Liver (tissue), 9 donors: Measurements from ENCODE around the gene TJAP1. TPM values are rescaled to one million over a fixed set of nuclear protein-coding genes. Genes with fewer than 3 reads are reported as not detected.

Experiments used
- DNase-seq: peaks from one replicate; pipeline ENCODE4 v3.0.0-alpha.2; 2017; ENCODE audit warnings: low spot score
- H3K27ac ChIP-seq, 2 donors: one replicate each; pipeline ENCODE4 v1.7.0; 2013; ENCODE audit warnings: inconsistent platforms in 2 of 2, low read length in 2 of 2, control low read depth in 1 of 2, low read depth in 1 of 2, mild to moderate bottlenecking in 1 of 2
- H3K27me3 ChIP-seq, 4 donors: one replicate each; pipeline versions ENCODE4 v1.6.1 to v1.7.0; 2013; ENCODE audit warnings: low read length in 3 of 4, inconsistent platforms in 1 of 4, mild to moderate bottlenecking in 1 of 4, moderate library complexity in 1 of 4; ENCODE audit not compliant: control insufficient read depth in 4 of 4, insufficient read depth in 4 of 4
- H3K36me3 ChIP-seq, 4 donors: one replicate each; pipeline versions ENCODE4 v1.6.1 to v1.7.0; 2013; ENCODE audit warnings: low read length in 3 of 4, mild to moderate bottlenecking in 3 of 4, low read depth in 1 of 4, moderate library complexity in 1 of 4; ENCODE audit not compliant: control insufficient read depth in 4 of 4, insufficient read depth in 3 of 4
- H3K4me1 ChIP-seq, 4 donors: one replicate each; pipeline versions ENCODE4 v1.6.1 to v1.7.0; 2013; ENCODE audit warnings: low read length in 3 of 4, mild to moderate bottlenecking in 3 of 4, moderate library complexity in 1 of 4; ENCODE audit not compliant: control insufficient read depth in 4 of 4, insufficient read depth in 4 of 4
- H3K4me3 ChIP-seq, 3 donors: one replicate each; pipeline versions ENCODE4 v1.6.1 to v1.7.0; 2013; ENCODE audit warnings: low read length in 3 of 3, control low read depth in 1 of 3, low read depth in 1 of 3, mild to moderate bottlenecking in 1 of 3
- H3K9ac ChIP-seq, 2 donors: one replicate each; pipeline ENCODE4 v1.7.0; 2013; ENCODE audit warnings: low read length in 2 of 2, mild to moderate bottlenecking in 2 of 2, moderate library complexity in 2 of 2, control low read depth in 1 of 2, low read depth in 1 of 2
- H3K9me3 ChIP-seq, 4 donors: one replicate each; pipeline versions ENCODE4 v1.6.1 to v1.7.0; 2013; ENCODE audit warnings: low read length in 3 of 4; ENCODE audit not compliant: control insufficient read depth in 4 of 4
- EGR1 ChIP-seq, 2 donors: IDR thresholded peaks; 2 replicates each; pipeline ENCODE4 v1.6.1; 2016 to 2018; ENCODE audit warnings: antibody characterized with exemption in 2 of 2, low read depth in 2 of 2
- FOXA1 ChIP-seq: IDR thresholded peaks from 2 replicates; pipeline ENCODE4 v1.6.1; 2016; ENCODE audit warnings: antibody characterized with exemption
- GABPA ChIP-seq, 2 donors: IDR thresholded peaks in 1 of 2; conservative IDR thresholded peaks in 1 of 2; 2 replicates each; pipeline ENCODE4 v1.6.1; 2016; ENCODE audit warnings: antibody characterized with exemption in 2 of 2, mild to moderate bottlenecking in 1 of 2, moderate library complexity in 1 of 2
- HNF4A ChIP-seq, 2 donors: conservative IDR thresholded peaks; 2 replicates each; pipeline ENCODE4 v1.6.1; 2016; ENCODE audit warnings: antibody characterized with exemption in 2 of 2, mild to moderate bottlenecking in 2 of 2
- HNF4G ChIP-seq: IDR thresholded peaks from 2 replicates; pipeline ENCODE4 v1.6.1; 2016; ENCODE audit warnings: antibody characterized with exemption
- JUND ChIP-seq, 2 donors: IDR thresholded peaks; 2 replicates each; pipeline ENCODE4 v1.6.1; 2016; ENCODE audit warnings: antibody characterized with exemption in 2 of 2
- NR2F2 ChIP-seq: IDR thresholded peaks from 2 replicates; pipeline ENCODE4 v1.6.1; 2016; ENCODE audit warnings: antibody characterized with exemption
- RAD21 ChIP-seq, 2 donors: IDR thresholded peaks; 2 replicates each; pipeline ENCODE4 v1.6.1; 2016; ENCODE audit warnings: antibody characterized with exemption in 2 of 2, mild to moderate bottlenecking in 2 of 2
- REST ChIP-seq: IDR thresholded peaks from 2 replicates; pipeline ENCODE4 v1.6.1; 2016; ENCODE audit warnings: antibody characterized with exemption, mild to moderate bottlenecking
- SP1 ChIP-seq: IDR thresholded peaks from 2 replicates; pipeline ENCODE4 v1.6.1; 2018; ENCODE audit warnings: antibody characterized with exemption, mild to moderate bottlenecking
- YY1 ChIP-seq: IDR thresholded peaks from 2 replicates; pipeline ENCODE4 v1.6.1; 2016; ENCODE audit warnings: antibody characterized with exemption, mild to moderate bottlenecking
- WGBS: extraction: QIAGEN DNeasy Blood & Tissue Kit; methylation state at CpG from one replicate; pipeline ENCODE4 v1.1.7; 2013; 5-methylcytosine and 5-hydroxymethylcytosine counted together
- polyA plus RNA-seq, 2 donors: library from polyadenylated mRNA; stranded (reverse) in 1 of 2; unstranded in 1 of 2; fragments of 200-250 nt in 1 of 2; fragments of >200 nt in 1 of 2; fragmentation: Nextera tagmentation in 1 of 2; extraction: Ambion mirVana in 1 of 2; gene quantifications; one replicate each; pipeline versions ENCODE4 v1.2.1 to v1.2.3, GENCODE V29; 2013 to 2015
- total RNA-seq, 2 donors: library from RNA; depleted of rRNA; stranded (reverse); fragments of >200 nt; gene quantifications; one replicate each; pipeline ENCODE4 v1.2.3, GENCODE V29; 2014
- TF ChIP-seq, protein P1 (sequence below): fragments of 150-350 bp; IDR thresholded peaks from 2 replicates; pipeline ENCODE4 v1.5.1; 2017; ENCODE audit warnings: improper control_type of control experiment, low read depth, low read length; ENCODE audit not compliant: missing input control
- TF ChIP-seq, protein P2 (sequence below): IDR thresholded peaks from 2 replicates; pipeline ENCODE4 v1.6.1; 2016; ENCODE audit warnings: antibody characterized with exemption
- TF ChIP-seq, protein P3 (sequence below): IDR thresholded peaks from 2 replicates; pipeline ENCODE4 v1.6.1; 2016; ENCODE audit warnings: antibody characterized with exemption
- donor health status: healthy.
- donor health status: healthy.
- donor health status: healthy.
- donor health status: healthy.
- donor health status: healthy.

The TJAP1 gene
- total and polyA plus RNA-seq, 4 donors = 6.9 to 10.3 (median 7.8) TPM

DNA sequence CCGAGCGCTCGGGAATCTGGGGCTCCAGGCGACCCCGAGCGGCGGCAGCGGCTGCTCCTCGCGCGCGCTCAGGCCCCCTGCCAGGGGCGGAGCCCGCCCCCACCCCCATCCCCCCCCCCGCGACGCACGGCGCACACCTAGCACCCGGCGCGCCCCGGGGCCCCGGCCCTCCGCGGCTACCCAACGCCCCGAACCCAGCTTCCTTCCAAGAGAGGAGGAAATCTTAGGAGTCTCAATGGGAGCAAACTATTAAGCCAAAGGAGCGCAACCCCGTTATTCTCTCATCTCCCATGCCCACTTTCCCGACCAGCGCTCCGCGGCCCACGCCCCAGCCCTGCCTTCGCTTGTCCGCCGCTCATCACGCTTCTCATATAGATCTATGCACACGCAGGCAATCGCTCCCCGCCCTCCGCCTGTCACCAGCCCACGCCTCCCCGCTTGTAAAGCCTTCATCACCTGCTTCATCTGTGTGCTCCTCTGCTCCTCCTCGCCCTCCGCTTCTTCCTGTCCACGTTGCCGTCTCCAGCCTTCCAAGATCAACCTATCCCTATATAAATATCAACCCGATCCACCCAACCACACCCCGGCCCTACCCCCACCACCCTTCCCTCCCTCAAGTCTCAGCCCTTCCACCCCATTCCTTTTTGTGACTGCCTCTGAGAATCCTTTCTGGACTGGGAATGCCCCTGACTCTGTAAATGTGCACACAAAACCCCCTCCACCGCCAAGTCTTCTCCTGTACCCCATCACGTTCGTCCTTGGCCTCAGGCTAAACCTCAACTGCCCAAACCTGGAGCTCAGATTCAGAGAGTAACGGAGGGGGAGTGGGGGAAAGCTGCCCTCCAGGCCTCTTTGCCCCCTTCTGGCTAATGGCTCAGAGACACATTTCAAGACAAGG, 21.6 kb upstream of the TJAP1 start, which contains the start of gene DLK2:
Gene DLK2 (minus strand): TSS at position 18 of the 898 bp plus-strand sequence. CDS start 723 bp downstream, outside the sequence.
- Histone ChIP-seq H3K27ac (no peak within 1 kb of the TSS), H3K4me3 (peak within 1 kb of the TSS; percentile 32 to 59 (median 38)), H3K4me1 (peaks cover 6 to 13% (median 9%) of the 10 kb centered on the region in 4 donors), H3K36me3 (peaks cover 4 to 17% (median 11%) of the 10 kb centered on the region in 4 donors), H3K9me3 (no peaks in the 10 kb centered on the region), H3K27me3 (peaks cover 0 to 3% (median 1%) of the 10 kb centered on the region in 4 donors), H3K9ac (peak within 1 kb of the TSS in 1 of 2 donors; percentile 37)
- no peak for DNase-seq
- 3% methylated on average over 55 of the region's 55 CpGs for WGBS
- no peak for TF ChIP-seq SP1
- TF ChIP-seq, protein P1, sequence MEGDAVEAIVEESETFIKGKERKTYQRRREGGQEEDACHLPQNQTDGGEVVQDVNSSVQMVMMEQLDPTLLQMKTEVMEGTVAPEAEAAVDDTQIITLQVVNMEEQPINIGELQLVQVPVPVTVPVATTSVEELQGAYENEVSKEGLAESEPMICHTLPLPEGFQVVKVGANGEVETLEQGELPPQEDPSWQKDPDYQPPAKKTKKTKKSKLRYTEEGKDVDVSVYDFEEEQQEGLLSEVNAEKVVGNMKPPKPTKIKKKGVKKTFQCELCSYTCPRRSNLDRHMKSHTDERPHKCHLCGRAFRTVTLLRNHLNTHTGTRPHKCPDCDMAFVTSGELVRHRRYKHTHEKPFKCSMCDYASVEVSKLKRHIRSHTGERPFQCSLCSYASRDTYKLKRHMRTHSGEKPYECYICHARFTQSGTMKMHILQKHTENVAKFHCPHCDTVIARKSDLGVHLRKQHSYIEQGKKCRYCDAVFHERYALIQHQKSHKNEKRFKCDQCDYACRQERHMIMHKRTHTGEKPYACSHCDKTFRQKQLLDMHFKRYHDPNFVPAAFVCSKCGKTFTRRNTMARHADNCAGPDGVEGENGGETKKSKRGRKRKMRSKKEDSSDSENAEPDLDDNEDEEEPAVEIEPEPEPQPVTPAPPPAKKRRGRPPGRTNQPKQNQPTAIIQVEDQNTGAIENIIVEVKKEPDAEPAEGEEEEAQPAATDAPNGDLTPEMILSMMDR = no peak
- TF ChIP-seq, protein P2, sequence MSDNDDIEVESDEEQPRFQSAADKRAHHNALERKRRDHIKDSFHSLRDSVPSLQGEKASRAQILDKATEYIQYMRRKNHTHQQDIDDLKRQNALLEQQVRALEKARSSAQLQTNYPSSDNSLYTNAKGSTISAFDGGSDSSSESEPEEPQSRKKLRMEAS = no peak
- TF ChIP-seq, protein P3, sequence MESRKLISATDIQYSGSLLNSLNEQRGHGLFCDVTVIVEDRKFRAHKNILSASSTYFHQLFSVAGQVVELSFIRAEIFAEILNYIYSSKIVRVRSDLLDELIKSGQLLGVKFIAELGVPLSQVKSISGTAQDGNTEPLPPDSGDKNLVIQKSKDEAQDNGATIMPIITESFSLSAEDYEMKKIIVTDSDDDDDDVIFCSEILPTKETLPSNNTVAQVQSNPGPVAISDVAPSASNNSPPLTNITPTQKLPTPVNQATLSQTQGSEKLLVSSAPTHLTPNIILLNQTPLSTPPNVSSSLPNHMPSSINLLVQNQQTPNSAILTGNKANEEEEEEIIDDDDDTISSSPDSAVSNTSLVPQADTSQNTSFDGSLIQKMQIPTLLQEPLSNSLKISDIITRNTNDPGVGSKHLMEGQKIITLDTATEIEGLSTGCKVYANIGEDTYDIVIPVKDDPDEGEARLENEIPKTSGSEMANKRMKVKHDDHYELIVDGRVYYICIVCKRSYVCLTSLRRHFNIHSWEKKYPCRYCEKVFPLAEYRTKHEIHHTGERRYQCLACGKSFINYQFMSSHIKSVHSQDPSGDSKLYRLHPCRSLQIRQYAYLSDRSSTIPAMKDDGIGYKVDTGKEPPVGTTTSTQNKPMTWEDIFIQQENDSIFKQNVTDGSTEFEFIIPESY = no peak
- TF ChIP-seq FOXA1 = no peak

GRCh38 chr6:43457643-43458042, 19.7 kb upstream of the TJAP1 start:
- TF ChIP-seq, protein P1 = no peak
- TF ChIP-seq REST (no peak), HNF4G (no peak), JUND (IDR thresholded peaks at IDR 0.05) (no peak), HNF4A (conservative IDR thresholded peaks at IDR 0.05) (no peak), GABPA (IDR thresholded peaks at IDR 0.05 in 1 of 2, conservative IDR thresholded peaks at IDR 0.05 in 1 of 2) (no peak), FOXA1 (no peak), NR2F2 (no peak), RAD21 (IDR thresholded peaks at IDR 0.05) (no peak), EGR1 (IDR thresholded peaks at IDR 0.05; ENCODE audit: low read depth in 2 of 2) (no peak), YY1 (no peak)
- TF ChIP-seq, protein P3 = no peak
- TF ChIP-seq, protein P2 = no peak
- peaks cover 0 to 7% (median 2%) of the 10 kb centered on the region in 4 donors for H3K36me3 ChIP-seq
- DNase-seq = no peak
- H3K27me3 ChIP-seq = peaks cover 0 to 3% (median 1%) of the 10 kb centered on the region in 4 donors
- H3K9ac ChIP-seq = no peak overlapping the region
- no peaks in the 10 kb centered on the region for H3K9me3 ChIP-seq
- peaks cover 6 to 13% (median 9%) of the 10 kb centered on the region in 4 donors for H3K4me1 ChIP-seq
- H3K27ac ChIP-seq = no peak overlapping the region
- H3K4me3 ChIP-seq = no peak overlapping the region
- 57% methylated on average over 9 of the region's 9 CpGs for WGBS
